ENCODE measurements around the gene TCF12. TPM values are rescaled to one million over a fixed set of nuclear protein-coding genes. Genes with fewer than 3 reads are reported as not detected.

Gene TCF12
- total and polyA plus RNA-seq, 8 donors, result 7.7 to 67.4 (median 27.3) TPM

GRCh38 chr15:57234156-57234555 lies 315.7 kb downstream of the TCF12 start:
- H3K9me3 ChIP-seq, result no peaks in the 10 kb centered on the region
- no peak for ATAC-seq
- no peaks in the 10 kb centered on the region for H3K27me3 ChIP-seq
- FAIRE-seq, result no peak
- intact Hi-C loops (cut with DNase I), result no loop called here
- no peak overlapping the region for H3K27ac ChIP-seq
- peaks cover 3 to 9% (median 4%) of the 10 kb centered on the region in 3 donors for H3K4me1 ChIP-seq
- DNase-seq, result no peak
- 71 to 73% methylated on average over 2 of the region's 2 CpGs for WGBS, 2 donors
- H3K4me3 ChIP-seq, result no peak overlapping the region
- peaks cover 0 to 19% (median 0%) of the 10 kb centered on the region in 3 donors for H3K36me3 ChIP-seq
- TF ChIP-seq CTCF (IDR thresholded peaks at IDR 0.05), result no peak

GRCh38 chr15:57235186-57235585 lies 316.7 kb downstream of the TCF12 start:
- Histone ChIP-seq H3K36me3 (peaks cover 0 to 19% (median 0%) of the 10 kb centered on the region in 3 donors), H3K4me3 (no peak overlapping the region), H3K27ac (no peak overlapping the region), H3K9me3 (no peaks in the 10 kb centered on the region), H3K4me1 (peaks cover 3 to 9% (median 4%) of the 10 kb centered on the region in 3 donors), H3K27me3 (no peaks in the 10 kb centered on the region)
- ATAC-seq, result no peak
- TF ChIP-seq CTCF (IDR thresholded peaks at IDR 0.05), result no peak
- 93 to 94% methylated on average over 4 of the region's 4 CpGs for WGBS, 2 donors
- FAIRE-seq, result no peak
- no peak for DNase-seq
- intact Hi-C loops (cut with DNase I), result no loop called here

- DNase-seq (no peak), FAIRE-seq (no peak), ATAC-seq (no peak)
- intact Hi-C loops (cut with DNase I), result no loop called here
- 79 to 81% methylated on average over 4 of the region's 4 CpGs for WGBS, 2 donors
- H3K4me3 ChIP-seq, result no peak overlapping the region
- H3K9me3 ChIP-seq, result no peaks in the 10 kb centered on the region
- no peak overlapping the region for H3K27ac ChIP-seq
- no peaks in the 10 kb centered on the region for H3K27me3 ChIP-seq
- TF ChIP-seq CTCF (IDR thresholded peaks at IDR 0.05), result no peak
- H3K36me3 ChIP-seq, result peaks cover 0 to 19% (median 0%) of the 10 kb centered on the region in 3 donors
- peaks cover 3 to 9% (median 4%) of the 10 kb centered on the region in 3 donors for H3K4me1 ChIP-seq
Observed at GRCh38 chr15:57235873-57236272, 317.4 kb downstream of the TCF12 start.

GRCh38 chr15:57236561-57237300 lies 318.3 kb downstream of the TCF12 start:
- intact Hi-C loops (cut with DNase I), result no loop called here
- H3K9me3 ChIP-seq, result no peaks in the 10 kb centered on the region
- DNase-seq (no peak), ATAC-seq (peak in 3 of 4 donors; percentile 30 to 61 (median 44)), FAIRE-seq (no peak)
- peaks cover 0 to 19% (median 0%) of the 10 kb centered on the region in 3 donors for H3K36me3 ChIP-seq
- H3K4me3 ChIP-seq, result no peak overlapping the region
- WGBS, 2 donors, result 25 to 28% methylated on average over 3 of the region's 3 CpGs
- H3K4me1 ChIP-seq, result peaks cover 3 to 9% (median 4%) of the 10 kb centered on the region in 3 donors
- TF ChIP-seq CTCF (IDR thresholded peaks at IDR 0.05), result no peak
- no peaks in the 10 kb centered on the region for H3K27me3 ChIP-seq
- no peak overlapping the region for H3K27ac ChIP-seq

GRCh38 chr15:57237301-57237642 lies 318.8 kb downstream of the TCF12 start:
- Histone ChIP-seq H3K4me3 (no peak overlapping the region), H3K27me3 (no peaks in the 10 kb centered on the region), H3K27ac (no peak overlapping the region), H3K9me3 (no peaks in the 10 kb centered on the region), H3K36me3 (peaks cover 0 to 19% (median 0%) of the 10 kb centered on the region in 3 donors), H3K4me1 (peaks cover 3 to 9% (median 4%) of the 10 kb centered on the region in 3 donors)
- ATAC-seq (peak in 3 of 4 donors; percentile 14 to 56 (median 51)), FAIRE-seq (no peak), DNase-seq (no peak)
- WGBS, 2 donors, result 31 to 37% methylated on average over 2 of the region's 2 CpGs
- TF ChIP-seq CTCF (IDR thresholded peaks at IDR 0.05), result no peak
- intact Hi-C loops (cut with DNase I), result no loop called here

Data from pancreas (tissue), 10 donors.